ENCODE data around the gene EGFLAM.

EGFLAM gene

DNA sequence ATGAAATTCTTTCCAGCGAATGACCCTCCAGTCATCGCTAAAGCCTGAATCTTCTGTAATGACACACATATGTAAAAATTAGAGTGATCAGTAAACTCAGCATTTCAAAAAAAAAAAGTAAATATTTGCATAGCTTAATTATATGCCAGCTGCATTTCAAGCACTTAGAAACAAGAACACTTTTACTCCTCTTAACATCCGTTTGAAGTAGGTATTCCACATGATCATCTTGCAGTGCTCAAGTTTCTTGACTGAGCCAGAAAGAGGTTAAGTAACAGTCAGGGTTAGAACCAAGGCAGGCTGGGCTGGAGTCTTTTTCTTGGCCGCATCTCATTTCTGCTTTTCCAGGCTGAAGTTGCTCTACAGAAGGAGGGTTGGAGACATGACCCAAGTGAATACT lies 27.6 kb downstream of the EGFLAM start:
- H3K36me3 ChIP-seq (ENCODE audit: low read length), result no peaks in the 10 kb centered on the region
- no peaks in the 10 kb centered on the region for H3K9me2 ChIP-seq (replicated peaks; ENCODE audit: insufficient read depth, low read length)
- H3K27me3 ChIP-seq (ENCODE audit: low read length), result no peaks in the 10 kb centered on the region
- H2AFZ ChIP-seq (ENCODE audit: low read depth, low read length, severe bottlenecking), result no peak overlapping the region
- H3F3A ChIP-seq (ENCODE audit: insufficient read depth), result no peaks in the 10 kb centered on the region
- no peaks in the 10 kb centered on the region for H3K79me2 ChIP-seq (ENCODE audit: insufficient read depth, low read length)
- no peaks in the 10 kb centered on the region for H3K9me3 ChIP-seq (ENCODE audit: insufficient read depth, low read length)
- H3K4me2 ChIP-seq (ENCODE audit: low read depth, low read length, poor library complexity, severe bottlenecking), result no peak overlapping the region
- H3K9ac ChIP-seq (ENCODE audit: low read length), result no peak overlapping the region
- H3K27ac ChIP-seq (ENCODE audit: low read depth, low read length), result no peak overlapping the region
- H3K4me3 ChIP-seq (ENCODE audit: insufficient read depth, low read length, poor library complexity, severe bottlenecking), result no peak overlapping the region
- H4K20me1 ChIP-seq (ENCODE audit: low read depth, low read length), result no peaks in the 10 kb centered on the region
- no peak for TF ChIP-seq EZH2phosphoT487 (conservative IDR thresholded peaks at IDR 0.05; ENCODE audit: low read length)
- TF ChIP-seq, protein P1, sequence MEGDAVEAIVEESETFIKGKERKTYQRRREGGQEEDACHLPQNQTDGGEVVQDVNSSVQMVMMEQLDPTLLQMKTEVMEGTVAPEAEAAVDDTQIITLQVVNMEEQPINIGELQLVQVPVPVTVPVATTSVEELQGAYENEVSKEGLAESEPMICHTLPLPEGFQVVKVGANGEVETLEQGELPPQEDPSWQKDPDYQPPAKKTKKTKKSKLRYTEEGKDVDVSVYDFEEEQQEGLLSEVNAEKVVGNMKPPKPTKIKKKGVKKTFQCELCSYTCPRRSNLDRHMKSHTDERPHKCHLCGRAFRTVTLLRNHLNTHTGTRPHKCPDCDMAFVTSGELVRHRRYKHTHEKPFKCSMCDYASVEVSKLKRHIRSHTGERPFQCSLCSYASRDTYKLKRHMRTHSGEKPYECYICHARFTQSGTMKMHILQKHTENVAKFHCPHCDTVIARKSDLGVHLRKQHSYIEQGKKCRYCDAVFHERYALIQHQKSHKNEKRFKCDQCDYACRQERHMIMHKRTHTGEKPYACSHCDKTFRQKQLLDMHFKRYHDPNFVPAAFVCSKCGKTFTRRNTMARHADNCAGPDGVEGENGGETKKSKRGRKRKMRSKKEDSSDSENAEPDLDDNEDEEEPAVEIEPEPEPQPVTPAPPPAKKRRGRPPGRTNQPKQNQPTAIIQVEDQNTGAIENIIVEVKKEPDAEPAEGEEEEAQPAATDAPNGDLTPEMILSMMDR (IDR thresholded peaks at IDR 0.05; ENCODE audit: insufficient read depth, low read length, poor library complexity, severe bottlenecking), result no peak

DNA sequence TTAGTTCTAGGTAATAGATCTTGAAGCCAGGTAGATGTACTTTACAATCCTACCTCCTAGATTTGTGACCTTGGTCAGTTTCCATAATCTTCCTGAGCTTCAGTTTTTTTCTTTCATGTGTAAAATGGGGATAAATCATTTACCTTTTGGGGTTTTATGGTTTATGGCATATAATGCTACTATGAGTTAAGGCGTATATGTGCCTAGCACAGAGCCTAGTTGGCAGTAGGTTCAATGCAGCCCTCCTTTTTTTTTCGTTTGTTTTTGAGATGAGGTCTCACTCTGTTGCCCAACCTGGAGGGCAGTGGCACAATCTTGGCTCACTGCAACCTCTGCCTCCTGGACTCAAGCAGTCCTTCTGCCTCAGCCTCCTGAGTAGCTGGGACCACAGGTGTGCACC lies 28.8 kb downstream of the EGFLAM start:
- Histone ChIP-seq H3K79me2 (ENCODE audit: insufficient read depth, low read length) (no peaks in the 10 kb centered on the region), H4K20me1 (ENCODE audit: low read depth, low read length) (no peaks in the 10 kb centered on the region), H2AFZ (ENCODE audit: low read depth, low read length, severe bottlenecking) (no peak overlapping the region), H3K9me3 (ENCODE audit: insufficient read depth, low read length) (no peaks in the 10 kb centered on the region), H3K4me2 (ENCODE audit: low read depth, low read length, poor library complexity, severe bottlenecking) (no peak overlapping the region), H3K36me3 (ENCODE audit: low read length) (no peaks in the 10 kb centered on the region), H3K9me2 (replicated peaks; ENCODE audit: insufficient read depth, low read length) (no peaks in the 10 kb centered on the region), H3K27me3 (ENCODE audit: low read length) (no peaks in the 10 kb centered on the region), H3F3A (ENCODE audit: insufficient read depth) (no peaks in the 10 kb centered on the region), H3K27ac (ENCODE audit: low read depth, low read length) (no peak overlapping the region), H3K4me3 (ENCODE audit: insufficient read depth, low read length, poor library complexity, severe bottlenecking) (no peak overlapping the region), H3K9ac (ENCODE audit: low read length) (no peak overlapping the region)
- TF ChIP-seq EZH2phosphoT487 (conservative IDR thresholded peaks at IDR 0.05; ENCODE audit: low read length), result no peak
- TF ChIP-seq, protein P1 (IDR thresholded peaks at IDR 0.05; ENCODE audit: insufficient read depth, low read length, poor library complexity, severe bottlenecking), result no peak

DNA sequence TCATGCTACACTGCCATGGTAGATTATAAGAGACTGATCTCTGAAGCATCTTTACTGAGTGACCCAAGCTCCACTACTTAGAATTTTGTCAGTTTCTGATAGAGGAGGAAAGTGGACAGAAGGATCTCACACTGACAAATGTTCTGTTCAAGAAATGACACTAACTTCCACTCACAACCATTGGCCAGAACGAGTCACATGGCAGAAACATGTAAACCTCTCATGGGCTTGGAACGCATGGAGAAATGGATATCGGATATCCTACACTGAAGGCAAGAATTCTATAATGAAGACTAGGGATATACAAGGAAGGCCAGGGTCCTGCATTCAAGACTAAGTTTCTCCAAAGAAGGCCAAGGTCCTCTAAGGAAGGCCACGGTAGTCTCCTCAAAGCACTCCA lies 31.1 kb downstream of the EGFLAM start:
- H3K9me2 ChIP-seq (replicated peaks; ENCODE audit: insufficient read depth, low read length), result no peaks in the 10 kb centered on the region
- H3K79me2 ChIP-seq (ENCODE audit: insufficient read depth, low read length), result no peaks in the 10 kb centered on the region
- no peaks in the 10 kb centered on the region for H4K20me1 ChIP-seq (ENCODE audit: low read depth, low read length)
- H3K36me3 ChIP-seq (ENCODE audit: low read length), result no peaks in the 10 kb centered on the region
- H3K27me3 ChIP-seq (ENCODE audit: low read length), result no peaks in the 10 kb centered on the region
- TF ChIP-seq, protein P1 (IDR thresholded peaks at IDR 0.05; ENCODE audit: insufficient read depth, low read length, poor library complexity, severe bottlenecking), result no peak
- TF ChIP-seq EZH2phosphoT487 (conservative IDR thresholded peaks at IDR 0.05; ENCODE audit: low read length), result no peak
- H2AFZ ChIP-seq (ENCODE audit: low read depth, low read length, severe bottlenecking), result no peak overlapping the region
- H3K4me2 ChIP-seq (ENCODE audit: low read depth, low read length, poor library complexity, severe bottlenecking), result no peak overlapping the region
- no peaks in the 10 kb centered on the region for H3F3A ChIP-seq (ENCODE audit: insufficient read depth)
- H3K4me3 ChIP-seq (ENCODE audit: insufficient read depth, low read length, poor library complexity, severe bottlenecking), result no peak overlapping the region
- H3K9me3 ChIP-seq (ENCODE audit: insufficient read depth, low read length), result no peaks in the 10 kb centered on the region
- H3K27ac ChIP-seq (ENCODE audit: low read depth, low read length), result no peak overlapping the region
- no peak overlapping the region for H3K9ac ChIP-seq (ENCODE audit: low read length)
